Coronary artery (tissue), 2 donors: Measurements from ENCODE around the gene EPG5.
A peak's percentile ranks its signal among the peaks of the same experiment; 100 is the strongest.
"Not testable (repeated sequence)": the region's sequence is repeated elsewhere in the genome, so short reads cannot be mapped to it uniquely, and the experiment has no call there.

ENCODE experiments used
- DNase-seq: peaks from one replicate; pipeline ENCODE4 v3.0.0-alpha.2; 2017; ENCODE audit warnings: low spot score
- H3K27ac ChIP-seq, 2 donors: fragments of 200-600 bp; sonication (generic); one replicate each; pipeline ENCODE4 v1.5.1; 2016 to 2019
- H3K4me3 ChIP-seq: fragments of 200-600 bp; sonication (generic); 2 replicates; pipeline ENCODE4 v1.5.1; 2016; ENCODE audit warnings: mild to moderate bottlenecking, moderate library complexity
- TF ChIP-seq, protein P1 (sequence below): fragments of 200-600 bp; sonication (generic); IDR thresholded peaks from one replicate; pipeline ENCODE4 v1.5.1; 2019; ENCODE audit warnings: antibody characterized with exemption

EPG5 gene

DNA sequence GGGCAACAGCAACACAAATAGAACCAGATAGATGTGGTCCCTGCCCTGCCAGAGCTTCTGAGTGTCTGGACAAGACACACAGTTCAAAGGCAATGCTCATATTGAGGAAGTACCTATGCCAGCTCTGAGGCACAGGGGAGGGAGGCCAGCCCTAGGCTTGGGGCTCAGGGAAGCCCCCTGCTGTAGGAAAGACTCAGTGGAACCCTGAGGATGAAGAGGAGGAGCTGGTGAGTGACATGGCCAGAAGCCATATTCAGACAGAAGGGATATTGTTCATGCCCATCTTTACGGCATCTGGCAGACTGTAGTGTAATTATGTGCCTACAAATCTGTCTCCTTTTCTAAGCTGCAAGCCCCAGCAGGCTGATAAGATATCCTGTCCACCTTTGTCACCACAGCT is 132.8 kb downstream of the EPG5 start:
- no peak overlapping the region for H3K27ac ChIP-seq
- DNase-seq: no peak
- no peak overlapping the region for H3K4me3 ChIP-seq
- TF ChIP-seq, protein P1, sequence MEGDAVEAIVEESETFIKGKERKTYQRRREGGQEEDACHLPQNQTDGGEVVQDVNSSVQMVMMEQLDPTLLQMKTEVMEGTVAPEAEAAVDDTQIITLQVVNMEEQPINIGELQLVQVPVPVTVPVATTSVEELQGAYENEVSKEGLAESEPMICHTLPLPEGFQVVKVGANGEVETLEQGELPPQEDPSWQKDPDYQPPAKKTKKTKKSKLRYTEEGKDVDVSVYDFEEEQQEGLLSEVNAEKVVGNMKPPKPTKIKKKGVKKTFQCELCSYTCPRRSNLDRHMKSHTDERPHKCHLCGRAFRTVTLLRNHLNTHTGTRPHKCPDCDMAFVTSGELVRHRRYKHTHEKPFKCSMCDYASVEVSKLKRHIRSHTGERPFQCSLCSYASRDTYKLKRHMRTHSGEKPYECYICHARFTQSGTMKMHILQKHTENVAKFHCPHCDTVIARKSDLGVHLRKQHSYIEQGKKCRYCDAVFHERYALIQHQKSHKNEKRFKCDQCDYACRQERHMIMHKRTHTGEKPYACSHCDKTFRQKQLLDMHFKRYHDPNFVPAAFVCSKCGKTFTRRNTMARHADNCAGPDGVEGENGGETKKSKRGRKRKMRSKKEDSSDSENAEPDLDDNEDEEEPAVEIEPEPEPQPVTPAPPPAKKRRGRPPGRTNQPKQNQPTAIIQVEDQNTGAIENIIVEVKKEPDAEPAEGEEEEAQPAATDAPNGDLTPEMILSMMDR: no peak

GRCh38 chr18:45833846-45834245 is 133.3 kb downstream of the EPG5 start:
- no peak for DNase-seq
- no peak overlapping the region for H3K4me3 ChIP-seq
- no peak overlapping the region for H3K27ac ChIP-seq
- TF ChIP-seq, protein P1: no peak

- no peak overlapping the region for H3K27ac ChIP-seq
- no peak overlapping the region for H3K4me3 ChIP-seq
- no peak for DNase-seq
- TF ChIP-seq, protein P1: no peak
Measured at GRCh38 chr18:45830917-45831316, 136.2 kb downstream of the EPG5 start.

- DNase-seq: no peak
- TF ChIP-seq, protein P1: no peak
- Histone ChIP-seq H3K4me3 (no peak overlapping the region), H3K27ac (no peak overlapping the region)
Measured at GRCh38 chr18:45829855-45830254, 137.3 kb downstream of the EPG5 start.

GRCh38 chr18:45828917-45829811 is 138.0 kb downstream of the EPG5 start:
- peak overlapping the region; percentile 41 for H3K4me3 ChIP-seq

DNA sequence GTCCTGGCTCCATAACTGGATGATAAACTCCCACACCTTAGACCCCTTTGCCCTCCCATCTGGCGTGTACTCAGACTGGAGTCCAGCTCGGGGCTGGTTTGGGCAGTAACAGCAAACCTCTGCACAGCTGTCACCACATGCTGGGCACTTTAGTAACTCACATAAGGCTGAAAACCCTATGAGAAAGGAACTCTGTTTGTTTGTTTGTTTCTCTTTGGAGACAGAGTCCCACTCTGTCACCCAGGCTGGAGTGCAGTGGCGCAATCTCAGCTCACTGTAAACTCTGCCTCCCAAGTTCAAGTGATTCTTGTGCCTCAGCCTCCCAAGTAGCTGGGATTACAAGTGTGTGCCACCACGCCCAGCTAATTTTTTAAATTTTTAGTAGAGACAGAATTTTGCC is 140.4 kb downstream of the EPG5 start:
- not testable (repeated sequence) for H3K27ac ChIP-seq, DNase-seq, H3K4me3 ChIP-seq

More at GRCh38 chr18:45828917-45829811, 138.0 kb downstream of the EPG5 start:
- H3K27ac ChIP-seq: peak overlapping the region in 1 of 2 donors; percentile 13
- TF ChIP-seq, protein P1: no peak
- peak; percentile 73 for DNase-seq

- TF ChIP-seq, protein P1: no peak
- DNase-seq: no peak
- Histone ChIP-seq H3K27ac (no peak overlapping the region), H3K4me3 (no peak overlapping the region)
Measured at GRCh38 chr18:45826084-45826483, 141.0 kb downstream of the EPG5 start.
